HEK293 (cell line): ENCODE measurements around the gene RPP25L.
A peak's percentile ranks its signal among the peaks of the same experiment; 100 is the strongest.

Source experiments
- CTCF ChIA-PET: fragments of 350-600 bp; formaldehyde crosslinking; extraction: SDS; loops from one replicate; lab custom pipeline; 2021; ENCODE audit warnings: antibody characterized with exemption; lab: Yijun Ruan, JAX
- POLR2A ChIA-PET: fragments of 300-600 bp; formaldehyde crosslinking; extraction: SDS; loops from one replicate; lab custom pipeline; 2020; ENCODE audit warnings: antibody characterized with exemption, inconsistent platforms; lab: Yijun Ruan, JAX
- H3K27ac ChIP-seq: fragments of 200-500 bp; sonication (Bioruptor generic); 2 replicates; pipeline ENCODE4 v1.5.1; 2014; ENCODE audit warnings: low read depth, low read length, control low read depth, inconsistent platforms; ENCODE audit errors: extremely low read depth
- H3K36me3 ChIP-seq, 2 experiments: fragments of 200-500 bp in 1 of 2; sonication (Bioruptor generic) in 1 of 2; 1 replicate in 1 of 2; 2 replicates in 1 of 2; pipeline ENCODE4 v1.5.1; 2014 to 2017; ENCODE audit warnings: inconsistent platforms in 2 of 2, low read length in 2 of 2; ENCODE audit not compliant: control insufficient read depth in 2 of 2, insufficient read depth in 1 of 2
- H3K4me1 ChIP-seq: fragments of 200-500 bp; sonication (Bioruptor generic); 2 replicates; pipeline ENCODE4 v1.5.1; 2014; ENCODE audit warnings: mild to moderate bottlenecking, low read length, inconsistent platforms; ENCODE audit not compliant: control insufficient read depth, insufficient read depth
- H3K4me3 ChIP-seq: 2 replicates; pipeline ENCODE4 v1.5.1; 2011; ENCODE audit warnings: low read depth, mild to moderate bottlenecking, control low read depth, low read length, moderate library complexity
- H3K9me3 ChIP-seq: fragments of 200-500 bp; sonication (Bioruptor generic); 2 replicates; pipeline ENCODE4 v1.5.1; 2014; ENCODE audit warnings: low read depth, low read length, inconsistent platforms; ENCODE audit not compliant: control insufficient read depth, insufficient read depth
- BCL11A ChIP-seq: fragments of 450-650 bp; formaldehyde crosslinking; IDR thresholded peaks from 2 replicates; pipeline ENCODE4 v1.5.1; 2016; ENCODE audit warnings: low read depth, missing biosample characterization, missing genetic modification characterization
- EGR2 ChIP-seq: fragments of 450-650 bp; formaldehyde crosslinking; IDR thresholded peaks from 2 replicates; pipeline ENCODE4 v1.5.1; 2016; ENCODE audit warnings: low read depth, missing biosample characterization, missing genetic modification characterization
- ELK4 ChIP-seq: IDR thresholded peaks from 2 replicates; pipeline ENCODE4 v1.6.1; 2011; ENCODE audit warnings: mild to moderate bottlenecking, low read depth, low read length, borderline replicate concordance
- GFI1B ChIP-seq: fragments of 450-650 bp; formaldehyde crosslinking; IDR thresholded peaks from 2 replicates; pipeline ENCODE4 v1.5.1; 2016; ENCODE audit warnings: missing biosample characterization, missing genetic modification characterization
- GLI2 ChIP-seq: fragments of 450-650 bp; formaldehyde crosslinking; IDR thresholded peaks from 2 replicates; pipeline ENCODE4; 2017; ENCODE audit warnings: missing biosample characterization, missing genetic modification characterization, low read depth, borderline replicate concordance
- HIC1 ChIP-seq: fragments of 450-650 bp; formaldehyde crosslinking; IDR thresholded peaks from 2 replicates; pipeline ENCODE4 v1.5.1; 2016; ENCODE audit warnings: missing biosample characterization, missing genetic modification characterization
- KLF1 ChIP-seq: fragments of 450-650 bp; formaldehyde crosslinking; IDR thresholded peaks from 2 replicates; pipeline ENCODE4 v1.5.1; 2016; ENCODE audit warnings: missing biosample characterization, missing genetic modification characterization
- KLF17 ChIP-seq: fragments of 450-650 bp; formaldehyde crosslinking; IDR thresholded peaks from 2 replicates; pipeline ENCODE4 v1.5.1; 2016; ENCODE audit warnings: missing biosample characterization, missing genetic modification characterization
- PRDM10 ChIP-seq: fragments of 450-650 bp; formaldehyde crosslinking; IDR thresholded peaks from 2 replicates; pipeline ENCODE4 v1.5.1; 2016; ENCODE audit warnings: missing biosample characterization, missing genetic modification characterization
- SP2 ChIP-seq: fragments of 450-650 bp; formaldehyde crosslinking; IDR thresholded peaks from 2 replicates; pipeline ENCODE4 v1.5.1; 2016; ENCODE audit warnings: missing biosample characterization, missing genetic modification characterization
- ZFHX2 ChIP-seq: fragments of 450-650 bp; formaldehyde crosslinking; conservative IDR thresholded peaks from 2 replicates; pipeline ENCODE4 v1.5.1; 2016; ENCODE audit warnings: missing biosample characterization, missing genetic modification characterization
- ZNF10 ChIP-seq: fragments of 450-650 bp; formaldehyde crosslinking; IDR thresholded peaks from 2 replicates; pipeline ENCODE4 v1.5.1; 2017; ENCODE audit warnings: missing biosample characterization, missing genetic modification characterization
- ZNF140 ChIP-seq: fragments of 450-650 bp; formaldehyde crosslinking; IDR thresholded peaks from 2 replicates; pipeline ENCODE4 v1.5.1; 2016; ENCODE audit warnings: missing biosample characterization, missing genetic modification characterization
- ZNF2 ChIP-seq: fragments of 450-650 bp; formaldehyde crosslinking; IDR thresholded peaks from 2 replicates; pipeline ENCODE4 v1.5.1; 2016; ENCODE audit warnings: missing biosample characterization, missing genetic modification characterization
- ZNF354C ChIP-seq: fragments of 450-650 bp; formaldehyde crosslinking; IDR thresholded peaks from 2 replicates; pipeline ENCODE4 v1.5.1; 2016; ENCODE audit warnings: missing biosample characterization, missing genetic modification characterization, low read depth, borderline replicate concordance
- ZNF433 ChIP-seq: fragments of 450-650 bp; formaldehyde crosslinking; IDR thresholded peaks from 2 replicates; pipeline ENCODE4 v1.5.1; 2016; ENCODE audit warnings: missing biosample characterization, missing genetic modification characterization, low read depth
- ZNF530 ChIP-seq: fragments of 450-650 bp; formaldehyde crosslinking; IDR thresholded peaks from 2 replicates; pipeline ENCODE4 v1.5.1; 2016; ENCODE audit warnings: low read depth, missing biosample characterization, missing genetic modification characterization
- ZNF580 ChIP-seq: fragments of 450-650 bp; formaldehyde crosslinking; IDR thresholded peaks from 2 replicates; pipeline ENCODE4 v1.5.1; 2016; ENCODE audit warnings: missing biosample characterization, missing genetic modification characterization
- ZNF624 ChIP-seq: fragments of 450-650 bp; formaldehyde crosslinking; IDR thresholded peaks from 2 replicates; pipeline ENCODE4 v1.5.1; 2017; ENCODE audit warnings: missing biosample characterization, missing genetic modification characterization
- ZNF785 ChIP-seq: fragments of 450-650 bp; formaldehyde crosslinking; IDR thresholded peaks from 2 replicates; pipeline ENCODE4 v1.5.1; 2016; ENCODE audit warnings: missing biosample characterization, missing genetic modification characterization
- ZNF843 ChIP-seq: fragments of 450-650 bp; formaldehyde crosslinking; IDR thresholded peaks from 2 replicates; pipeline ENCODE4 v1.5.1; 2016; ENCODE audit warnings: missing biosample characterization, missing genetic modification characterization

RPP25L gene

DNA sequence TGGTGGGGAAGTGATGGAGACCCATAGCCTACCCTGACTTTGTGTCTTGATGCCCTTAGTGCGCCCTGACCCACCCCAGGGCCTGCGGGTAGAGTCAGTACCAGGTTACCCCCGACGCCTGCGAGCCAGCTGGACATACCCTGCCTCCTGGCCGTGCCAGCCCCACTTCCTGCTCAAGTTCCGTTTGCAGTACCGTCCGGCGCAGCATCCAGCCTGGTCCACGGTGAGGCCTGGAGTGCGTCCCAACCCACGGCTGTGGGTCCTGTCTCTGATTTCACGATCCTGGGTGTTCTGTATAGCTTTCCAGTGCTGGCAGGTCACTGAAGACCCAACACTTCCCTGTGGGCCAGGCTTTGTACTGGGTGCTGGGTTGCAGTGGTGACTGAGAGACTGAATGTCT, 46.6 kb upstream of the RPP25L start:
- H3K4me3 ChIP-seq: no peak overlapping the region
- ChIA-PET POLR2A (no interaction called here), CTCF (interaction anchor here (1.2 to 1.3 kb wide), 2 partner anchors 12 to 44 kb away, joined by 3 to 5 read pairs; no protein-coding TSS in a partner anchor)
- H3K27ac ChIP-seq: no peak overlapping the region
- H3K36me3 ChIP-seq: peaks cover 0 to 13% of the 10 kb centered on the region in 2 experiments; a peak in 1 of 3 replicates
- no peaks in the 10 kb centered on the region for H3K9me3 ChIP-seq
- no peak for TF ChIP-seq ZNF354C (tag by site-specific recombination)
- no peak for TF ChIP-seq GLI2 (tag by site-specific recombination)
- no peak for TF ChIP-seq ZNF580
- TF ChIP-seq ZNF2 (tag by site-specific recombination): no peak
- TF ChIP-seq ZNF140 (tag by site-specific recombination): no peak
- no peak for TF ChIP-seq ELK4
- no peak for TF ChIP-seq BCL11A
- no peak for TF ChIP-seq ZNF10 (tag by site-specific recombination)
- TF ChIP-seq KLF17 (tag by site-specific recombination): no peak
- TF ChIP-seq ZNF530 (tag by site-specific recombination): no peak
- no peak for TF ChIP-seq ZNF843 (tag by site-specific recombination)
- TF ChIP-seq ZNF624: no peak
- TF ChIP-seq KLF1 (tag by site-specific recombination): no peak
- TF ChIP-seq, all 188 proteins: peak for 0
- H3K4me1 ChIP-seq: 0 out of 2 replicates have a peak, but pooled peaks cover under 1% of the 10 kb centered on the region

- Histone ChIP-seq H3K9me3 (no peaks in the 10 kb centered on the region), H3K4me3 (no peak overlapping the region), H3K27ac (no peak overlapping the region), H3K36me3 (peaks cover 0 to 13% of the 10 kb centered on the region in 2 experiments; a peak in 1 of 3 replicates), H3K4me1 (peaks cover 6% of the 10 kb centered on the region)
- TF ChIP-seq ZNF433 (tag by site-specific recombination) (no peak), GFI1B (tag by site-specific recombination) (no peak), ZFHX2 (tag by site-specific recombination) (peak; percentile 49), HIC1 (tag by site-specific recombination) (no peak), ZNF785 (tag by site-specific recombination) (no peak), SP2 (no peak), EGR2 (tag by site-specific recombination) (peak; percentile 68), PRDM10 (no peak)
- ChIA-PET CTCF (no interaction called here), POLR2A (interaction anchor here (0.7 to 2.0 kb wide), 3 partner anchors 10 to 78 kb away, joined by 4 to 7 read pairs (median 6); partner anchors contain the start of genes GALT and SIGMAR1)
Observed at GRCh38 chr9:34656992-34657391, 45.1 kb upstream of the RPP25L start.
